ENCODE measurements around the gene H3-3A. TPM values are rescaled to one million over a fixed set of nuclear protein-coding genes. Genes with fewer than 3 reads are reported as not detected.

H3-3A gene
- total RNA-seq, 1 donor from 2014 or later = 558 TPM

DNA sequence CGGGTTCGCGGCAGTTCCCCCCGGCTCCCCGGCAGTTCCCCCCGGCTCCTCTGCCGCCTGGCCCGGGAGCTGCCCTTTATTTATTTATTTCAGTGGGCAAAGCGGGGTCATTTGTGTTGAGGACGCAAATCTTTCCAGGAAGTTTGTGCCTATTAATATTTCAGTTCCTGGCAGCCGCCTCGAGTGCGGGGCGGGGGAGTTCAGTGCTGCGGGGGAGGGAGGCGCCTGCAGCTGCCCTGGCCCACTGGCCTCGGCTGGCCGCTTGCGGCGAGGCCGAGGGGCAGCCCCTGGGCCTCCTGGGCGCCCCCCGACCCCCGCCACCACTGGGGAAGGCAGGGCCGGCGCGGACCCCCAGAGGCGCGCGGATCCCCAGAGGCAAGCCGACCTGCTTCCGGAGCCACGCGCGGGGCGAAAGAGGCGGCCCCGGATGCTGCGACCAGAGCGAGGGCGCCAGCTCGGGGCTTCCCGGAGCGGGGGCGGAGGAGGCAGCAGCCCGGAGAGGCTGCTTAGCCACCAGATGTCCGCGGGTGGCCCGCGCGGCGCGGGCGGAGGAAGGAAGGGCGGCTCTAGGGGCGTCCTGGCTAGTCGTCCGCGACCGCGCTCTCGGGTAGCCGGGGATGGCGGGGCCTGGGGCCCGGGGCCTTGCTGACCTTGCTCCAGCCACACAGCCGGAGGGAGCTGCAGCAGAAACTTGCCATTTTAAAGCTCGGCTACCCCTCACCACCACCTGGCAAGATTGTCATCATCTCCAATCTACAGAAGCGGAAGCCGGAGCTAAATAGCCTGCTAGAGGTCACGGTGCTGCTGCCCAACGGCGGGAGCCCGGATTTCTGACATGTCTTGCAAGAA is 48.0 kb downstream of the H3-3A start:
- intact Hi-C loops (cut with micrococcal nuclease) = loop anchor here (1.0 kb wide), 4 partner anchors 11 to 111 kb away; partner anchors contain the start of gene SDE2

GRCh38 chr1:226111098-226111882 is 48.8 kb downstream of the H3-3A start:
- intact Hi-C loops (cut with micrococcal nuclease) = no loop called here

- intact Hi-C loops (cut with micrococcal nuclease) = no loop called here
These were observed 49.4 kb downstream of the H3-3A start for GRCh38 chr1:226111883-226112261.

GRCh38 chr1:226112626-226113025 is 50.1 kb downstream of the H3-3A start:
- intact Hi-C loops (cut with micrococcal nuclease) = no loop called here

- intact Hi-C loops (cut with micrococcal nuclease) = no loop called here
These were observed 54.2 kb downstream of the H3-3A start for GRCh38 chr1:226116673-226117072.

GRCh38 chr1:226117330-226117729 is 54.8 kb downstream of the H3-3A start:
- intact Hi-C loops (cut with micrococcal nuclease) = no loop called here

GRCh38 chr1:226118357-226118756 is 55.8 kb downstream of the H3-3A start:
- intact Hi-C loops (cut with micrococcal nuclease) = no loop called here

DNA sequence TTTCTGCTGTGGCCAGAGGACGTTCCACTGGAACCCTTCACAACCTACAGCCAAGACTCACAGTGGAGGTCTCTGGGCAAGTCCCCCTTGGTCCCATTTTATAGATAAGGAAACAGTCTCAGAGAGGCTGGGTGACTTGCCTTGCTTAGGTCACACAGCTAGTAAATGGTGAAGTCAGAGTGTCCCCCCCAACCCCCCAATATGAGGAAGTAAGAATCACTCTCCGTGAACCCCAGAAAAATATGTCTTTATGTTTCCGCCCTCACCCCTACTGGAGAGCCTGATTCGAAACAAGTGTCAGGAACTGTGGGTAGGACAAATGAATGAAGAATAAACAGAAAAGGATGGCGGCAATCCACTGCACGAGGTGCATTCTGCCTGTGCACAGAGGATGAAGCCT is 56.7 kb downstream of the H3-3A start:
- intact Hi-C loops (cut with micrococcal nuclease) = no loop called here

DNA sequence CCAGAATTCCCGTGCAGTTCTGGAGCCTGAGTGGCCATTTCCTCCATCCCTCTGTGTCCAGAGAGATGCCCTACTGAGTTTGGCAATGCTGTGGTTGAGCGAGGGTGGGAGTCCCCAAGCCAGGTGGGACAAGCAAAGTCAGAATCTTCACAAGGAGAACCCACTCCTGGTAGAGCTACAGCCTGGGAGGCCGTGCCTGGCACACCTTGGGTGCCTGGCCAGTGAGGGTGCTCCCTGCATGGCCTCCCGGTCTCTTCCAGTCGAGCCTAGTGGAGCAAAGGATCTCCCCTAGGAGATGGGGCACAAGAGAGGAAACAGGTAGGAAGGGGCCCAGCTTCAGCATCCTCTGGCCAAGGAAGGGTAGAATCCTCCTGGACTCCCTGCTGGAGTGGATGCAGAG is 57.9 kb downstream of the H3-3A start:
- intact Hi-C loops (cut with micrococcal nuclease) = loop anchor here (5.0 to 10.0 kb wide), 3 partner anchors 38 to 656 kb away; partner anchors contain the start of gene LIN9

DNA sequence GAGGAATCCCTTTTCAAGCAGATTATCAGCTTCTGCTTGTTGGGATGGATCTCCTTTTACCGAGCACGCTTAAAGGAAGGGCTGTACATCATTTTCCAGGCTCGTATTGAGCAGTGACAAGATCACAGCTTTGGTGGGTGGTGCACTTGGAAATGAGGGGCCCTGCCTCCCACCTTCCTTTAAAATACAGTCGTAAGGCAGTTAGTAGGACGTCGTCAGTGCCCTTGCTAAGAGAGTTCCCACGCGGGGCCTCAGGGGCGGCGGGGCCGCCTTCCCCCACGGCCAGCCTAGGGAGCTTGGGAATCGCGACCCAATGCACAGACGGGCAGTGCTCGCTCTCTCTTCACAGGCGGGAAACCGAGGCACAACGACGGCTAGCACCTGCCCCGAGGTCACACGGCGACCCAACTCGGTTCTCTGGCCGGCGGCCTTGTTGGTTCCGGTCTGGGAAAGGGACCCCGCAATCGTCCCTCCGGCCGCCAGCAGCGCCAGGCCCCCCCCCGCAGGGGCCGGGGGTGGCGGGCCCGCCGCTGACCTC is 58.6 kb downstream of the H3-3A start:
- intact Hi-C loops (cut with micrococcal nuclease) = loop anchor here (1.0 to 10.0 kb wide), 5 partner anchors 11 to 656 kb away; partner anchors contain the start of gene LIN9

Other genes starting within 250 kb of the H3-3A start
- gene TMEM63A, start 180.3 kb upstream of the H3-3A start, total RNA-seq = 96.5 and 97.9 TPM in 2 replicates
- gene LEFTY1, start 173.6 kb upstream of the H3-3A start, total RNA-seq = not detected in 2 replicates
- gene PYCR2, start 138.5 kb upstream of the H3-3A start, total RNA-seq = 97.0 and 97.3 TPM in 2 replicates
- gene LEFTY2, start 121.5 kb upstream of the H3-3A start, total RNA-seq = not detected in 2 replicates
- gene SDE2, start 63.4 kb upstream of the H3-3A start, total RNA-seq = 20.0 and 20.5 TPM in 2 replicates
- gene ACBD3, start 124.0 kb downstream of the H3-3A start, total RNA-seq = 24.5 and 24.9 TPM in 2 replicates
- not detected in 2 replicates for gene MIXL1, start 160.9 kb downstream of the H3-3A start, total RNA-seq
- 11.1 and 12.2 TPM in 2 replicates for gene LIN9, start 246.4 kb downstream of the H3-3A start, total RNA-seq